Panc1 (cell line): ENCODE results near the gene SNX18. TPM values are rescaled to one million over a fixed set of nuclear protein-coding genes. Genes with fewer than 3 reads are reported as not detected.

Source experiments
- ATAC-seq: fragments of 200-7000 bp; cut with Tn5 transposase; 2 replicates; pipeline ENCODE4 v1.9.1; 2020; ENCODE audit warnings: mild to moderate bottlenecking, moderate library complexity
- BruUV-seq: library from RNA; stranded (reverse); fragments of 400-500 nt; replicated peaks from 2 replicates; lab custom pipeline; 2021; lab: Mats Ljungman, UMichigan
- CTCF ChIA-PET: fragments of 300-600 bp; sonication (Branson Sonifier 250); formaldehyde crosslinking; loops from one replicate; lab custom pipeline; 2022; ENCODE audit warnings: antibody characterized with exemption; lab: Charles Lee
- POLR2A ChIA-PET: fragments of 300-600 bp; sonication (Branson Sonifier 250); formaldehyde crosslinking; loops from one replicate; lab custom pipeline; 2022; ENCODE audit warnings: antibody characterized with exemption; lab: Charles Lee
- DNase-seq: peaks from one replicate; pipeline ENCODE4 v3.0.0-alpha.2; 2010; ENCODE audit warnings: low read depth, low spot score
- H3K27ac ChIP-seq: 2 replicates; pipeline ENCODE4 v1.5.1; 2011; ENCODE audit warnings: mild to moderate bottlenecking, low read length, inconsistent platforms
- H3K27me3 ChIP-seq: fragments of 200-500 bp; sonication (Bioruptor generic); 2 replicates; pipeline ENCODE4 v1.6.0; 2014; ENCODE audit warnings: low read length, inconsistent platforms; ENCODE audit not compliant: control insufficient read depth, insufficient read depth
- H3K36me3 ChIP-seq: fragments of 200-500 bp; sonication (Bioruptor generic); 2 replicates; pipeline ENCODE4 v1.5.1; 2014; ENCODE audit warnings: inconsistent platforms, mild to moderate bottlenecking, low read length, moderate library complexity; ENCODE audit not compliant: control insufficient read depth, insufficient read depth
- H3K4me1 ChIP-seq: 2 replicates; pipeline ENCODE4 v1.5.1; 2011; ENCODE audit warnings: inconsistent platforms, mild to moderate bottlenecking, low read length, moderate library complexity; ENCODE audit not compliant: control insufficient read depth, insufficient read depth
- H3K4me3 ChIP-seq, 2 experiments: 2 replicates each; pipeline ENCODE4 v1.5.1; 2011 to 2012; ENCODE audit warnings: low read depth in 2 of 2, low read length in 2 of 2, mild to moderate bottlenecking in 2 of 2, inconsistent platforms in 1 of 2, moderate library complexity in 1 of 2
- H3K9me3 ChIP-seq: fragments of 200-500 bp; sonication (Bioruptor generic); 2 replicates; pipeline ENCODE4 v1.5.1; 2014; ENCODE audit warnings: low read depth, mild to moderate bottlenecking, inconsistent platforms, low read length, moderate library complexity; ENCODE audit not compliant: control insufficient read depth, insufficient read depth
- CTCF ChIP-seq: fragments of 450-650 bp; IDR thresholded peaks from 2 replicates; pipeline ENCODE4 v1.5.1; 2017; ENCODE audit warnings: mild to moderate bottlenecking
- POLR2AphosphoS5 ChIP-seq: IDR thresholded peaks from 2 replicates; pipeline ENCODE4 v1.6.1; 2012; ENCODE audit warnings: mild to moderate bottlenecking, low read depth, low read length, moderate library complexity
- REST ChIP-seq, 2 experiments: IDR thresholded peaks; 2 replicates each; pipeline ENCODE4 v1.6.1; 2011 to 2012; ENCODE audit warnings: low read depth in 2 of 2, control low read depth in 1 of 2, low read length in 1 of 2, mild to moderate bottlenecking in 1 of 2, moderate library complexity in 1 of 2; ENCODE audit not compliant: insufficient read depth in 1 of 2
- SIN3A ChIP-seq: IDR thresholded peaks from 2 replicates; pipeline ENCODE4 v1.6.1; 2012; ENCODE audit warnings: low read depth, mild to moderate bottlenecking, low read length, moderate library complexity, borderline replicate concordance; ENCODE audit not compliant: insufficient read depth
- TCF7L2 ChIP-seq: IDR thresholded peaks from 2 replicates; pipeline ENCODE4 v1.6.1; 2011; ENCODE audit warnings: mild to moderate bottlenecking, low read depth, low read length, inconsistent platforms
- in situ Hi-C: cut with HindIII; loops from 2 replicates; pipeline ENCODE4 v1.10.0; 2016; ENCODE audit warnings: low sequenced_read_pairs, low pct_unique_long_range_greater_than_20kb
- intact Hi-C: fragments of 100-400 bp; cut with micrococcal nuclease; formaldehyde crosslinking; loops from one replicate; pipeline ENCODE4 v1.10.0; 2022; ENCODE audit not compliant: unreplicated experiment
- total RNA-seq: library from RNA; stranded (reverse); gene quantifications from one replicate; pipeline ENCODE4 v1.2.1, GENCODE V29; 2021; ENCODE audit not compliant: unreplicated experiment

SNX18 gene
- total RNA-seq, 1 experiment from 2014 or later, result 14.4 TPM

GRCh38 chr5:54523534-54523933 is 6.0 kb downstream of the SNX18 start:
- H3K27ac ChIP-seq, result no peak overlapping the region
- TF ChIP-seq TCF7L2, result no peak
- TF ChIP-seq POLR2AphosphoS5, result no peak
- no peak for TF ChIP-seq CTCF
- TF ChIP-seq SIN3A, result no peak
- no peak for TF ChIP-seq REST (IDR thresholded peaks at IDR 0.05; ENCODE audit: insufficient read depth in 1 of 2, low read depth in 2 of 2, low read length in 1 of 2)
- in situ Hi-C loops (no loop called here), intact Hi-C loops (no loop called here)
- H3K4me1 ChIP-seq, result peaks cover 20% of the 10 kb centered on the region
- DNase-seq (no peak), ATAC-seq (no peak)
- H3K9me3 ChIP-seq, result no peaks in the 10 kb centered on the region
- H3K36me3 ChIP-seq, result no peaks in the 10 kb centered on the region
- POLR2A ChIA-PET, result no interaction called here
- no TSS peak for BruUV-seq
- CTCF ChIA-PET, result interaction anchor here (0.6 kb wide), 1 partner anchor 536 kb away, joined by 3 read pairs; no protein-coding TSS in a partner anchor
- no peaks in the 10 kb centered on the region for H3K27me3 ChIP-seq
- no peak overlapping the region for H3K4me3 ChIP-seq

GRCh38 chr5:54524082-54524481 is 6.5 kb downstream of the SNX18 start:
- Histone ChIP-seq H3K9me3 (no peaks in the 10 kb centered on the region), H3K4me3 (no peak overlapping the region), H3K4me1 (peaks cover 17% of the 10 kb centered on the region), H3K27me3 (no peaks in the 10 kb centered on the region), H3K36me3 (no peaks in the 10 kb centered on the region), H3K27ac (no peak overlapping the region)
- no peak for TF ChIP-seq REST (IDR thresholded peaks at IDR 0.05; ENCODE audit: insufficient read depth in 1 of 2, low read depth in 2 of 2, low read length in 1 of 2)
- no peak for TF ChIP-seq SIN3A
- no peak for TF ChIP-seq CTCF
- TF ChIP-seq TCF7L2, result no peak
- TF ChIP-seq POLR2AphosphoS5, result no peak
- intact Hi-C loops, result no loop called here
- BruUV-seq, result no TSS peak
- ChIA-PET CTCF (interaction anchor here (0.6 kb wide), 1 partner anchor 537 kb away, joined by 3 read pairs; no protein-coding TSS in a partner anchor), POLR2A (no interaction called here)
- in situ Hi-C loops, result no loop called here
- DNase-seq (no peak), ATAC-seq (no peak)
